HEK293 (cell line): ENCODE data around the gene DNAH8.

Experiments used
- CTCF ChIA-PET: fragments of 350-600 bp; formaldehyde crosslinking; extraction: SDS; loops from one replicate; lab custom pipeline; 2021; ENCODE audit warnings: antibody characterized with exemption; lab: Yijun Ruan, JAX
- POLR2A ChIA-PET: fragments of 300-600 bp; formaldehyde crosslinking; extraction: SDS; loops from one replicate; lab custom pipeline; 2020; ENCODE audit warnings: antibody characterized with exemption, inconsistent platforms; lab: Yijun Ruan, JAX
- H3K27ac ChIP-seq: fragments of 200-500 bp; sonication (Bioruptor generic); 2 replicates; pipeline ENCODE4 v1.5.1; 2014; ENCODE audit warnings: low read depth, low read length, control low read depth, inconsistent platforms; ENCODE audit errors: extremely low read depth
- H3K36me3 ChIP-seq, 2 experiments: fragments of 200-500 bp in 1 of 2; sonication (Bioruptor generic) in 1 of 2; 1 replicate in 1 of 2; 2 replicates in 1 of 2; pipeline ENCODE4 v1.5.1; 2014 to 2017; ENCODE audit warnings: inconsistent platforms in 2 of 2, low read length in 2 of 2; ENCODE audit not compliant: control insufficient read depth in 2 of 2, insufficient read depth in 1 of 2
- H3K4me1 ChIP-seq: fragments of 200-500 bp; sonication (Bioruptor generic); 2 replicates; pipeline ENCODE4 v1.5.1; 2014; ENCODE audit warnings: mild to moderate bottlenecking, low read length, inconsistent platforms; ENCODE audit not compliant: control insufficient read depth, insufficient read depth
- H3K4me3 ChIP-seq: 2 replicates; pipeline ENCODE4 v1.5.1; 2011; ENCODE audit warnings: low read depth, mild to moderate bottlenecking, control low read depth, low read length, moderate library complexity
- H3K9me3 ChIP-seq: fragments of 200-500 bp; sonication (Bioruptor generic); 2 replicates; pipeline ENCODE4 v1.5.1; 2014; ENCODE audit warnings: low read depth, low read length, inconsistent platforms; ENCODE audit not compliant: control insufficient read depth, insufficient read depth
- BCL11A ChIP-seq: fragments of 450-650 bp; formaldehyde crosslinking; IDR thresholded peaks from 2 replicates; pipeline ENCODE4 v1.5.1; 2016; ENCODE audit warnings: low read depth, missing biosample characterization, missing genetic modification characterization
- GLI2 ChIP-seq: fragments of 450-650 bp; formaldehyde crosslinking; IDR thresholded peaks from 2 replicates; pipeline ENCODE4; 2017; ENCODE audit warnings: missing biosample characterization, missing genetic modification characterization, low read depth, borderline replicate concordance
- GLI4 ChIP-seq: fragments of 450-650 bp; formaldehyde crosslinking; IDR thresholded peaks from 2 replicates; pipeline ENCODE4 v1.5.1; 2016; ENCODE audit warnings: missing biosample characterization, missing genetic modification characterization
- OVOL3 ChIP-seq: fragments of 450-650 bp; formaldehyde crosslinking; IDR thresholded peaks from 2 replicates; pipeline ENCODE4 v1.5.1; 2016; ENCODE audit warnings: missing biosample characterization, missing genetic modification characterization
- REPIN1 ChIP-seq: fragments of 450-650 bp; formaldehyde crosslinking; IDR thresholded peaks from 2 replicates; pipeline ENCODE4 v1.5.1; 2017; ENCODE audit warnings: missing biosample characterization, missing genetic modification characterization, low read depth
- TRIM28 ChIP-seq: IDR thresholded peaks from 2 replicates; pipeline ENCODE4 v1.6.1; 2011; ENCODE audit warnings: low read length, control low read depth, borderline replicate concordance
- ZBTB17 ChIP-seq: fragments of 450-650 bp; formaldehyde crosslinking; IDR thresholded peaks from 2 replicates; pipeline ENCODE4 v1.5.1; 2016; ENCODE audit warnings: missing biosample characterization, missing genetic modification characterization
- ZBTB48 ChIP-seq: fragments of 450-650 bp; formaldehyde crosslinking; IDR thresholded peaks from 2 replicates; pipeline ENCODE4 v1.5.1; 2016; ENCODE audit warnings: missing biosample characterization, missing genetic modification characterization
- ZBTB8A ChIP-seq: fragments of 450-650 bp; formaldehyde crosslinking; IDR thresholded peaks from 2 replicates; pipeline ENCODE4 v1.5.1; 2016; ENCODE audit warnings: missing biosample characterization, missing genetic modification characterization
- ZNF138 ChIP-seq: fragments of 450-650 bp; formaldehyde crosslinking; IDR thresholded peaks from 2 replicates; pipeline ENCODE4 v1.5.1; 2016; ENCODE audit warnings: missing biosample characterization, missing genetic modification characterization, borderline replicate concordance
- ZNF140 ChIP-seq: fragments of 450-650 bp; formaldehyde crosslinking; IDR thresholded peaks from 2 replicates; pipeline ENCODE4 v1.5.1; 2016; ENCODE audit warnings: missing biosample characterization, missing genetic modification characterization
- ZNF211 ChIP-seq: fragments of 450-650 bp; formaldehyde crosslinking; IDR thresholded peaks from 2 replicates; pipeline ENCODE4 v1.5.1; 2016; ENCODE audit warnings: low read depth, missing biosample characterization, missing genetic modification characterization
- ZNF561 ChIP-seq: fragments of 450-650 bp; IDR thresholded peaks from 2 replicates; pipeline ENCODE4 v1.5.1; 2018; ENCODE audit warnings: missing biosample characterization, missing genetic modification characterization, borderline replicate concordance
- ZNF624 ChIP-seq: fragments of 450-650 bp; formaldehyde crosslinking; IDR thresholded peaks from 2 replicates; pipeline ENCODE4 v1.5.1; 2017; ENCODE audit warnings: missing biosample characterization, missing genetic modification characterization
- ZNF629 ChIP-seq: fragments of 450-650 bp; formaldehyde crosslinking; IDR thresholded peaks from 2 replicates; pipeline ENCODE4 v1.5.1; 2017; ENCODE audit warnings: missing biosample characterization, missing genetic modification characterization
- ZNF707 ChIP-seq: fragments of 450-650 bp; formaldehyde crosslinking; IDR thresholded peaks from 2 replicates; pipeline ENCODE4 v1.5.1; 2016; ENCODE audit warnings: missing biosample characterization, missing genetic modification characterization
- ZNF76 ChIP-seq: fragments of 450-650 bp; formaldehyde crosslinking; IDR thresholded peaks from 2 replicates; pipeline ENCODE4; 2016; ENCODE audit warnings: low read depth, missing biosample characterization, missing genetic modification characterization, borderline replicate concordance
- TF ChIP-seq, protein P1 (sequence below): fragments of 450-650 bp; formaldehyde crosslinking; IDR thresholded peaks from 2 replicates; pipeline ENCODE4 v1.5.1; 2016; ENCODE audit warnings: missing biosample characterization, missing genetic modification characterization
- TF ChIP-seq, protein P2 (sequence below): fragments of 450-650 bp; formaldehyde crosslinking; IDR thresholded peaks from 2 replicates; pipeline ENCODE4 v1.5.1; 2016; ENCODE audit warnings: missing biosample characterization, missing genetic modification characterization
- TF ChIP-seq, protein P3 (sequence below): fragments of 450-650 bp; formaldehyde crosslinking; IDR thresholded peaks from 2 replicates; pipeline ENCODE4 v1.5.1; 2016; ENCODE audit warnings: missing biosample characterization, missing genetic modification characterization
- TF ChIP-seq, protein P4 (sequence below): fragments of 450-650 bp; formaldehyde crosslinking; IDR thresholded peaks from 2 replicates; pipeline ENCODE4 v1.5.1; 2016; ENCODE audit warnings: missing biosample characterization, missing genetic modification characterization
- TF ChIP-seq, protein P5 (sequence below): fragments of 450-650 bp; formaldehyde crosslinking; IDR thresholded peaks from 2 replicates; pipeline ENCODE4 v1.5.1; 2017; ENCODE audit warnings: missing biosample characterization, missing genetic modification characterization

DNAH8 gene

DNA sequence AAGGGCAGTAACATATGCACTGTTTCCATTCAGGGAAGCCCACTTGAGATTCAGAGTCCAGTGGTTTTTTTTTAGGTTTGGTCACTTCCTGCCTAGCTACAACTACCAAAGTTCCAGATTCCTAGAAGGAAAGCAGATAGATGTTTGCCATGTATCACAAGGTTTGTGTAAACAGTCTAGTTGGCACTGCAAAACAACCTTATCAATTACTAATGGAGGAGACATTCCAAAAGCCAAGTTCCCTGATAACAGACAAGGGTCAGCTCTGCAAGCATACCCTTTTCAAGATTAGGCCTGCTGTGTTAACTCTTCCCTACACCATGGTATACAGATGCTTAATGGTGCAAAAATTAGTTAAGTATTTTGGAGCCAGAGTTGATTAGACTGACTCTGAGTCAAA is 192.2 kb downstream of the DNAH8 start:
- Histone ChIP-seq H3K4me3 (no peak overlapping the region), H3K9me3 (no peaks in the 10 kb centered on the region), H3K36me3 (no peaks in the 10 kb centered on the region), H3K4me1 (peaks cover 7% of the 10 kb centered on the region; the same call in 1 of the 2 replicates), H3K27ac (no peak overlapping the region)
- TF ChIP-seq ZNF76 (tag by site-specific recombination) (no peak), ZBTB48 (tag by site-specific recombination) (no peak), ZBTB8A (tag by site-specific recombination) (no peak), ZNF629 (tag by site-specific recombination) (no peak), ZNF140 (tag by site-specific recombination) (no peak), GLI4 (tag by site-specific recombination) (no peak), ZNF707 (no peak), REPIN1 (tag by site-specific recombination) (no peak), BCL11A (no peak), ZNF211 (tag by site-specific recombination) (no peak), ZNF138 (tag by site-specific recombination) (no peak), ZNF561 (tag by site-specific recombination) (no peak), GLI2 (tag by site-specific recombination) (no peak)
- TF ChIP-seq, protein P1, sequence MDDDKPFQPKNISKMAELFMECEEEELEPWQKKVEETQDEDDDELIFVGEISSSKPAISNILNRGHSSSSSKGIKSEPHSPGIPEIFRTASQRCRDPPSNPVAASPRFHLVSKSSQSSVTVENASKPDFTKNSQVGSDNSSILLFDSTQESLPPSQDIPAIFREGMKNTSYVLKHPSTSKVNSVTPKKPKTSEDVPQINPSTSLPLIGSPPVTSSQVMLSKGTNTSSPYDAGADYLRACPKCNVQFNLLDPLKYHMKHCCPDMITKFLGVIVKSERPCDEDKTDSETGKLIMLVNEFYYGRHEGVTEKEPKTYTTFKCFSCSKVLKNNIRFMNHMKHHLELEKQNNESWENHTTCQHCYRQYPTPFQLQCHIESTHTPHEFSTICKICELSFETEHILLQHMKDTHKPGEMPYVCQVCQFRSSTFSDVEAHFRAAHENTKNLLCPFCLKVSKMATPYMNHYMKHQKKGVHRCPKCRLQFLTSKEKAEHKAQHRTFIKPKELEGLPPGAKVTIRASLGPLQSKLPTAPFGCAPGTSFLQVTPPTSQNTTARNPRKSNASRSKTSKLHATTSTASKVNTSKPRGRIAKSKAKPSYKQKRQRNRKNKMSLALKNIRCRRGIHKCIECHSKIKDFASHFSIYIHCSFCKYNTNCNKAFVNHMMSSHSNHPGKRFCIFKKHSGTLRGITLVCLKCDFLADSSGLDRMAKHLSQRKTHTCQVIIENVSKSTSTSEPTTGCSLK: no peak
- TF ChIP-seq, protein P2, sequence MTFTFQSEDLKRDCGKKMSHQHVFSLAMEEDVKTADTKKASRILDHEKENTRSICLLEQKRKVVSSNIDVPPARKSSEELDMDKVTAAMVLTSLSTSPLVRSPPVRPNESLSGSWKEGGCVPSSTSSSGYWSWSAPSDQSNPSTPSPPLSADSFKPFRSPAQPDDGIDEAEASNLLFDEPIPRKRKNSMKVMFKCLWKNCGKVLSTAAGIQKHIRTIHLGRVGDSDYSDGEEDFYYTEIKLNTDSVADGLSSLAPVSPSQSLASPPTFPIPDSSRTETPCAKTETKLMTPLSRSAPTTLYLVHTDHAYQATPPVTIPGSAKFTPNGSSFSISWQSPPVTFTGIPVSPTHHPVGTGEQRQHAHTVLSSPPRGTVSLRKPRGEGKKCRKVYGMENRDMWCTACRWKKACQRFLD (tag by site-specific recombination): no peak
- TF ChIP-seq, protein P3, sequence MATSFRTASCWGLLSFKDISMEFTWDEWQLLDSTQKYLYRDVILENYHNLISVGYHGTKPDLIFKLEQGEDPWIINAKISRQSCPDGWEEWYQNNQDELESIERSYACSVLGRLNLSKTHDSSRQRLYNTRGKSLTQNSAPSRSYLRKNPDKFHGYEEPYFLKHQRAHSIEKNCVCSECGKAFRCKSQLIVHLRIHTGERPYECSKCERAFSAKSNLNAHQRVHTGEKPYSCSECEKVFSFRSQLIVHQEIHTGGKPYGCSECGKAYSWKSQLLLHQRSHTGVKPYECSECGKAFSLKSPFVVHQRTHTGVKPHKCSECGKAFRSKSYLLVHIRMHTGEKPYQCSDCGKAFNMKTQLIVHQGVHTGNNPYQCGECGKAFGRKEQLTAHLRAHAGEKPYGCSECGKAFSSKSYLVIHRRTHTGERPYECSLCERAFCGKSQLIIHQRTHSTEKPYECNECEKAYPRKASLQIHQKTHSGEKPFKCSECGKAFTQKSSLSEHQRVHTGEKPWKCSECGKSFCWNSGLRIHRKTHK (tag by site-specific recombination): no peak
- TF ChIP-seq, protein P4, sequence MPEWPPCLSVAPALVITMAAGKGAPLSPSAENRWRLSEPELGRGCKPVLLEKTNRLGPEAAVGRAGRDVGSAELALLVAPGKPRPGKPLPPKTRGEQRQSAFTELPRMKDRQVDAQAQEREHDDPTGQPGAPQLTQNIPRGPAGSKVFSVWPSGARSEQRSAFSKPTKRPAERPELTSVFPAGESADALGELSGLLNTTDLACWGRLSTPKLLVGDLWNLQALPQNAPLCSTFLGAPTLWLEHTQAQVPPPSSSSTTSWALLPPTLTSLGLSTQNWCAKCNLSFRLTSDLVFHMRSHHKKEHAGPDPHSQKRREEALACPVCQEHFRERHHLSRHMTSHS (tag by site-specific recombination): no peak
- ChIA-PET POLR2A (no interaction called here), CTCF (interaction anchor here (0.7 to 3.4 kb wide), 2 partner anchors 35 to 403 kb away, joined by 3 to 19 read pairs; no protein-coding TSS in a partner anchor)

DNA sequence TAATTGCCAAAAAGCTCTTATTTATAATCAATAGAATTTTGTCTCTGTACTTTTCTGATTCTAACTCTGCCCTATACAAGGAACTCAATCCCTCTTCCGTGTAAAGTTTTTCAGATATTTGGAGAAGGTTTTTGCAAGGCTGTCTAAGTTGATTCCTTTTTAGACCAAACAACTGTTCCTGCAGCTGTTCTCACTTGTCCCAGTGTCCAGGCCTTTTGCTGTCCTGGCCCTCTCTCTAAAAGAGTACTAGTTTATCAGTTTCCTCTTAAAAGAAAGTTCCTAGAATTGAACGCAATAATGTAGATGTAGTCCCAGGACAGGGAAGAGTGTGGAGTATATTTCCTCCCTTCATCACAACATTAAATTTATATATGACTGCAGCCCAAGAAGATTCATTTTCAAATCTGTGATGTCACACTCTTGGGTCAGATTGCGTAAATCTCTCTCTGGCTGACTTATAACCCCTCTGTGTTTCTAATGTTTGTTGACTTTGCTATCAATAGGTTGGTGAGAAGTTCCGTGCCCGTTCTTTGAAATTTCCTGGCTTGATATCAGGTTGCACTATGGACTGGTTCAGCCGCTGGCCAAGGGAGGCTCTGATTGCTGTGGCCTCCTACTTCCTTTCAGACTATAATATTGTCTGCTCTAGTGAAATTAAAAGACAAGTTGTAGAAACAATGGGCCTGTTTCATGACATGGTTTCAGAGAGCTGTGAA is 194.1 kb downstream of the DNAH8 start:
- H3K9me3 ChIP-seq: no peaks in the 10 kb centered on the region
- ChIA-PET CTCF (interaction anchor here (0.8 to 3.4 kb wide), 2 partner anchors 37 to 401 kb away, joined by 3 to 19 read pairs; no protein-coding TSS in a partner anchor), POLR2A (no interaction called here)
- H3K36me3 ChIP-seq: no peaks in the 10 kb centered on the region
- H3K27ac ChIP-seq: no peak overlapping the region
- H3K4me3 ChIP-seq: no peak overlapping the region
- TF ChIP-seq ZNF624 (tag by site-specific recombination) (no peak), TRIM28 (peak; percentile 38; the same call in 1 of the 2 replicates), OVOL3 (tag by site-specific recombination) (no peak), ZBTB17 (tag by site-specific recombination) (no peak)
- TF ChIP-seq, protein P5, sequence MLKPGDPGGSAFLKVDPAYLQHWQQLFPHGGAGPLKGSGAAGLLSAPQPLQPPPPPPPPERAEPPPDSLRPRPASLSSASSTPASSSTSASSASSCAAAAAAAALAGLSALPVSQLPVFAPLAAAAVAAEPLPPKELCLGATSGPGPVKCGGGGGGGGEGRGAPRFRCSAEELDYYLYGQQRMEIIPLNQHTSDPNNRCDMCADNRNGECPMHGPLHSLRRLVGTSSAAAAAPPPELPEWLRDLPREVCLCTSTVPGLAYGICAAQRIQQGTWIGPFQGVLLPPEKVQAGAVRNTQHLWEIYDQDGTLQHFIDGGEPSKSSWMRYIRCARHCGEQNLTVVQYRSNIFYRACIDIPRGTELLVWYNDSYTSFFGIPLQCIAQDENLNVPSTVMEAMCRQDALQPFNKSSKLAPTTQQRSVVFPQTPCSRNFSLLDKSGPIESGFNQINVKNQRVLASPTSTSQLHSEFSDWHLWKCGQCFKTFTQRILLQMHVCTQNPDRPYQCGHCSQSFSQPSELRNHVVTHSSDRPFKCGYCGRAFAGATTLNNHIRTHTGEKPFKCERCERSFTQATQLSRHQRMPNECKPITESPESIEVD (tag by site-specific recombination): 0 out of 2 replicates have a peak, but pooled peaks have one; percentile 8
- TF ChIP-seq, all 188 proteins: peak for 2
- H3K4me1 ChIP-seq: peaks cover 7% of the 10 kb centered on the region; the same call in 1 of the 2 replicates
